Spleen (tissue), 7 donors: Measurements from ENCODE around the gene IL31RA.

Source experiments
- CTCF ChIP-seq, 11 experiments: fragments of 200-600 bp in 7 of 11; fragments of 450-650 bp in 4 of 11; sonication (generic) in 4 of 11; IDR thresholded peaks in 8 of 11; conservative IDR thresholded peaks in 3 of 11; 1 replicate in 7 of 11; 2 replicates in 4 of 11; pipeline versions ENCODE4 v1.4.0 to v1.8.0; 2016 to 2021; ENCODE audit warnings: antibody characterized with exemption in 11 of 11, inconsistent platforms in 4 of 11, mild to moderate bottlenecking in 1 of 11
- POLR2AphosphoS5 ChIP-seq, 3 donors: sonication (generic); formaldehyde crosslinking; IDR thresholded peaks; one replicate each; pipeline ENCODE4 v1.5.1; 2017; ENCODE audit warnings: antibody characterized with exemption in 3 of 3
- donor health status: DM: no; HTN: no; CAD: no; lungs with moderate emphysema.
- donor health status: DM: no; HTN: no; CAD: no.
- donor health status: DM: no; HTN: no; CAD: no.

DNA sequence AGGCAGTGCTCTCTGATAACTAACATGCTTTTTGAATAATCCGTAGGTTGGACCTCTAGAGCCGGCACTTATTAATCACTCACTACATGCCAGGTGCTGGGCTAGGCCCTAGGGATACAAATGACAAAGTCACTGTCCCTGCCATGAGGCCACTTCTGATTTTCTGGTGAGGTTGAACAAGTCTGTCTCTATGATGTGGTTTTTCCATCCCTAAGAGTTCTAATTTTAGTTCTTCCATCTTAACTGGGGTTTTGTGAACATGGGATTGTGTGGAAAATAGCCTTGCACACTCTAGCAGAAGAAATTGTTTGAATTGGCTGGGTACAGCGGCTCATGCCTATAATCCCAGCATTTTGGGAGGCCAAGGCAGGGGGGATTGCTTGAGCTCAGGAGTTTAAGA lies 64.6 kb downstream of the IL31RA start:
- TF ChIP-seq CTCF (IDR thresholded peaks at IDR 0.05 in 8 of 11, conservative IDR thresholded peaks at IDR 0.05 in 3 of 11), result no peak
- TF ChIP-seq POLR2AphosphoS5 (IDR thresholded peaks at IDR 0.05), result no peak
